ENCODE results near the gene FAM149B1. TPM values are rescaled to one million over a fixed set of nuclear protein-coding genes. Genes with fewer than 3 reads are reported as not detected.

The FAM149B1 gene
- total and polyA plus RNA-seq, 3 experiments from 2014 or later: 4.7 to 13.7 (median 13.1) TPM

DNA sequence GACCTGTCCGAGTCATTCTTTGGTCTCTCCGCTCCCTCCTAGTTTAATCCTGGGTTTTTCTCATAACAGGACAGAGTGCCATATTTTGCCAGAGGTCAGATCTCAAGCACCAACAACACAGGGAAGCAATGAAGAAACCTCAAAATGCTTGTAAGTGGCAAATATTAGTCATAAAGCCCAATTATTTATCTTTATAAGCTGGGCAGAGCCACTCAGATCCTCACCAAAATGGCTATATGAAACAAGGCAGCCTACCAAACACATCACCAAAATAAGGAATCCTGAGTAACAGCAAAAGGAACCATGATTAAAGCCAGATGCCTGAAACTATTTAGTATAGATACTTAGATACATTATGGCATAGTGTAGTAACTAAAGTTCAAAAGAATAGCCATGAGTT lies 4.8 kb upstream of the FAM149B1 start:
- Histone ChIP-seq H3K27ac (ENCODE audit: low read depth, low read length) (no peak overlapping the region), H3K27me3 (ENCODE audit: insufficient read depth, low read length, poor library complexity, severe bottlenecking) (no peaks in the 10 kb centered on the region), H3K4me1 (ENCODE audit: insufficient read depth, low read length) (peaks cover 31% of the 10 kb centered on the region), H3K36me3 (ENCODE audit: insufficient read depth, low read length) (peaks cover 9% of the 10 kb centered on the region), H3K4me3 (ENCODE audit: low read length) (no peak overlapping the region), H3K9me3 (ENCODE audit: low read length) (no peaks in the 10 kb centered on the region)
- Mint-ChIP-seq H3K9me3 (no peaks in the 10 kb centered on the region), H3K4me1 (peaks cover 62 to 75% (median 67%) of the 10 kb centered on the region in 3 donors), H3K36me3 (peaks cover 0 to 53% (median under 1%) of the 10 kb centered on the region in 3 donors), H3K4me3 (peak overlapping the region in 1 of 7 donors; percentile 63), H3K27ac (peak overlapping the region in 4 of 8 donors; percentile 21 to 69 (median 34)), H3K27me3 (peaks cover 0 to 3% of the 10 kb centered on the region in 2 donors)
- CTCF ChIA-PET: interaction anchor here (6.8 kb wide), 1 partner anchor 66 kb away, joined by 105 read pairs; the partner anchor contains the start of gene P4HA1
- DNase-seq: no peak
- POLR2A ChIA-PET: no interaction called here

DNA sequence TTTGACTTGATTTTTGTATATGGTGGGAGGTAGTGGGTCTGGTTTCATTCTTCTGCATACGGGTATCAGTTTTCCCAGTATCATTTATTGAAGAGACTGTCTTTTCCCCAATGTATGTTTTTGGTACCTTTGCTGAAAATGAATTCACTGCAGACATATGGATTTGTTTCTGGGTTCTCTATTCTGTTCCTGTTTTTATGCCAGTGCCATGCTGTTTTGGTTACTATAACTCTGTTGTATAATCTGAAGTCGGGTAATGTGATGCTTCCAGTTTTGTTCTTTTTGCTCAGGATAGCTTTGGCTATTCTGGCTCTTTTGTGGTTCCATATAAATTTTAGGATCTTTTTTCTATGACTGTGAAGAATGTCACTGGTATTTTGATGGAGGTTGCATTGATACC lies 947 bp upstream of the FAM149B1 start:
- peaks cover 0 to 3% of the 10 kb centered on the region in 2 donors for H3K27me3 Mint-ChIP-seq
- CTCF ChIA-PET: interaction anchor here (1.7 to 3.2 kb wide), 2 partner anchors 8 to 70 kb away, joined by 4 to 24 read pairs; partner anchors contain the start of gene P4HA1
- Histone ChIP-seq H3K27me3 (ENCODE audit: insufficient read depth, low read length, poor library complexity, severe bottlenecking) (no peaks in the 10 kb centered on the region), H3K27ac (ENCODE audit: low read depth, low read length) (peak overlapping the region; percentile 100), H3K36me3 (ENCODE audit: insufficient read depth, low read length) (peaks cover 9% of the 10 kb centered on the region), H3K9me3 (ENCODE audit: low read length) (no peaks in the 10 kb centered on the region), H3K4me1 (ENCODE audit: insufficient read depth, low read length) (peaks cover 36% of the 10 kb centered on the region), H3K4me3 (ENCODE audit: low read length) (peak overlapping the region; percentile 100)
- H3K9me3 Mint-ChIP-seq: no peaks in the 10 kb centered on the region
- DNase-seq: no peak
- peaks cover 0 to 32% (median 0%) of the 10 kb centered on the region in 3 donors for H3K36me3 Mint-ChIP-seq
- POLR2A ChIA-PET: no interaction called here
- peak overlapping the region; percentile 99 to 100 (median 100) for H3K27ac Mint-ChIP-seq
- H3K4me1 Mint-ChIP-seq: peaks cover 46 to 58% (median 55%) of the 10 kb centered on the region in 3 donors
- peak overlapping the region; percentile 99 to 100 (median 100) for H3K4me3 Mint-ChIP-seq

- H3K9me3 Mint-ChIP-seq: no peaks in the 10 kb centered on the region
- POLR2A ChIA-PET: interaction anchor here (1.3 kb wide), 1 partner anchor 80 kb away, joined by 5 read pairs; the partner anchor contains the start of gene DNAJC9
- Histone ChIP-seq H3K4me1 (ENCODE audit: insufficient read depth, low read length) (peaks cover 32% of the 10 kb centered on the region), H3K36me3 (ENCODE audit: insufficient read depth, low read length) (peaks cover 6% of the 10 kb centered on the region), H3K27me3 (ENCODE audit: insufficient read depth, low read length, poor library complexity, severe bottlenecking) (no peaks in the 10 kb centered on the region), H3K9me3 (ENCODE audit: low read length) (no peaks in the 10 kb centered on the region), H3K4me3 (ENCODE audit: low read length) (peak overlapping the region; percentile 100), H3K27ac (ENCODE audit: low read depth, low read length) (peak overlapping the region; percentile 100)
- DNase-seq: peak in 1 of 5 donors; percentile 49
- H3K27ac Mint-ChIP-seq: peak overlapping the region; percentile 99 to 100 (median 100)
- CTCF ChIA-PET: interaction anchor here (1.7 to 3.2 kb wide), 2 partner anchors 9 to 71 kb away, joined by 4 to 24 read pairs; partner anchors contain the start of gene P4HA1
- peak overlapping the region; percentile 99 to 100 (median 100) for H3K4me3 Mint-ChIP-seq
- peaks cover 42 to 53% (median 50%) of the 10 kb centered on the region in 3 donors for H3K4me1 Mint-ChIP-seq
- H3K36me3 Mint-ChIP-seq: peaks cover 0 to 28% (median 0%) of the 10 kb centered on the region in 3 donors
- peaks cover 0 to 3% of the 10 kb centered on the region in 2 donors for H3K27me3 Mint-ChIP-seq
Observed at GRCh38 chr10:73167458-73167782, 499 bp upstream of the FAM149B1 start.

GRCh38 chr10:73168465-73168803 lies 515 bp downstream of the FAM149B1 start:
- Histone ChIP-seq H3K9me3 (ENCODE audit: low read length) (no peaks in the 10 kb centered on the region), H3K4me1 (ENCODE audit: insufficient read depth, low read length) (peaks cover 23% of the 10 kb centered on the region), H3K36me3 (ENCODE audit: insufficient read depth, low read length) (no peaks in the 10 kb centered on the region), H3K27ac (ENCODE audit: low read depth, low read length) (peak overlapping the region; percentile 100), H3K27me3 (ENCODE audit: insufficient read depth, low read length, poor library complexity, severe bottlenecking) (no peaks in the 10 kb centered on the region), H3K4me3 (ENCODE audit: low read length) (peak overlapping the region; percentile 100)
- Mint-ChIP-seq H3K27ac (peak overlapping the region; percentile 90 to 100 (median 94)), H3K9me3 (no peaks in the 10 kb centered on the region), H3K36me3 (peaks cover 0 to 19% (median 0%) of the 10 kb centered on the region in 3 donors), H3K4me1 (peaks cover 35 to 43% (median 41%) of the 10 kb centered on the region in 3 donors), H3K27me3 (peaks cover 0 to 3% of the 10 kb centered on the region in 2 donors), H3K4me3 (peak overlapping the region; percentile 99 to 100 (median 100))
- POLR2A ChIA-PET: interaction anchor here (0.8 to 1.3 kb wide), 2 partner anchors 71 to 79 kb away, joined by 4 to 5 read pairs; partner anchors contain the start of gene DNAJC9
- no peak for DNase-seq
- CTCF ChIA-PET: interaction anchor here (2.6 to 3.2 kb wide), 2 partner anchors 10 to 72 kb away, joined by 17 to 24 read pairs; partner anchors contain the start of gene P4HA1

GRCh38 chr10:73169320-73169719 lies 1.4 kb downstream of the FAM149B1 start:
- Histone ChIP-seq H3K27ac (ENCODE audit: low read depth, low read length) (no peak overlapping the region), H3K27me3 (ENCODE audit: insufficient read depth, low read length, poor library complexity, severe bottlenecking) (no peaks in the 10 kb centered on the region), H3K36me3 (ENCODE audit: insufficient read depth, low read length) (no peaks in the 10 kb centered on the region), H3K9me3 (ENCODE audit: low read length) (no peaks in the 10 kb centered on the region), H3K4me1 (ENCODE audit: insufficient read depth, low read length) (peaks cover 23% of the 10 kb centered on the region), H3K4me3 (ENCODE audit: low read length) (no peak overlapping the region)
- DNase-seq: no peak
- H3K27me3 Mint-ChIP-seq: peaks cover 0 to 3% of the 10 kb centered on the region in 2 donors
- peaks cover 0 to 15% (median 0%) of the 10 kb centered on the region in 3 donors for H3K36me3 Mint-ChIP-seq
- CTCF ChIA-PET: interaction anchor here (2.6 to 3.2 kb wide), 2 partner anchors 11 to 73 kb away, joined by 17 to 24 read pairs; partner anchors contain the start of gene P4HA1
- H3K27ac Mint-ChIP-seq: peak overlapping the region in 3 of 8 donors; percentile 72 to 99 (median 73)
- H3K4me1 Mint-ChIP-seq: peaks cover 32 to 38% (median 34%) of the 10 kb centered on the region in 3 donors
- H3K4me3 Mint-ChIP-seq: peak overlapping the region in 4 of 7 donors; percentile 61 to 79 (median 65)
- POLR2A ChIA-PET: interaction anchor here (0.6 kb wide), 1 partner anchor 608 kb away, joined by 3 read pairs; no protein-coding TSS in a partner anchor
- no peaks in the 10 kb centered on the region for H3K9me3 Mint-ChIP-seq

- Histone ChIP-seq H3K27ac (ENCODE audit: low read depth, low read length) (no peak overlapping the region), H3K27me3 (ENCODE audit: insufficient read depth, low read length, poor library complexity, severe bottlenecking) (no peaks in the 10 kb centered on the region), H3K4me1 (ENCODE audit: insufficient read depth, low read length) (peaks cover 5% of the 10 kb centered on the region), H3K36me3 (ENCODE audit: insufficient read depth, low read length) (no peaks in the 10 kb centered on the region), H3K4me3 (ENCODE audit: low read length) (no peak overlapping the region), H3K9me3 (ENCODE audit: low read length) (no peaks in the 10 kb centered on the region)
- Mint-ChIP-seq H3K36me3 (peaks cover 0 to 23% (median 6%) of the 10 kb centered on the region in 3 donors), H3K27me3 (peaks cover 0 to under 1% of the 10 kb centered on the region in 2 donors), H3K4me3 (peak overlapping the region in 1 of 7 donors; percentile 53), H3K9me3 (no peaks in the 10 kb centered on the region), H3K4me1 (peaks cover 5 to 7% (median 6%) of the 10 kb centered on the region in 3 donors), H3K27ac (no peak overlapping the region)
- DNase-seq: no peak
- ChIA-PET POLR2A (no interaction called here), CTCF (no interaction called here)
Observed at GRCh38 chr10:73172867-73173266, 4.9 kb downstream of the FAM149B1 start.

DNA sequence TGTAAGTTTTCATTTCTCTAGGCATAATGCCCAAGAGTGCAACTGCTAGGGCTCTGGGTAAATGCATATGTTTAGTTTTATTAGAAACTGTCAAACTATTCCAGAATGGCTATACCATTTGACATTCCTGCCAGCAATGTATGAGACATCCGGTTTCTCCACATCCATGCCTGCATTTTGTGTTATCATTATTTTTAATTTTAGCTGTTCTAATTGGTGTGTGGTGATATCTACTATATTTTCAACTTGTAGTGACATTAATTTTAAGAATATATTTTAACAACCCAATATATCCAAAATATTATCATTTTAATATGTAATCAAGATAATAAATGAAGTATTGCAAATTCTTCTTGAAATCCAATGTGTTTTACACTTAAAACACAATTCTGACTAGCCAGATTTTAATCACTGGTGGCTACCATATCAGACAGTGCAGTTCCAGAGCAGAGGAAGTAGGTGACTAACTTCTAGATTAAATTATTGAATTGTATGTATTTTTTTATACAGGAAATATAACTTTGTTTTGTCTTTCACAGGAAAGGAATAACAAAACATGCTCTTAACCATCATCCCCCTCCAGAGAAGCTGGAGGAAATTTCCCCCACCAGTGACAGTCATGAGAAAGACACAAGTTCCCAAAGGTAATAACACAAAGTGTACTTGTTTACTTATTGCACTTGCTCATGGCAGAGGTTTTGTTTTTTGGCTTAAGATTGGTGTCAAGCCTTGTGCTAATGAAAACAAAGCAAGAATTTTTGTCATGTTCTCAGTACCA lies 6.4 kb downstream of the FAM149B1 start:
- DNase-seq: no peak
- Histone ChIP-seq H3K4me3 (ENCODE audit: low read length) (no peak overlapping the region), H3K36me3 (ENCODE audit: insufficient read depth, low read length) (no peaks in the 10 kb centered on the region), H3K9me3 (ENCODE audit: low read length) (no peaks in the 10 kb centered on the region), H3K27ac (ENCODE audit: low read depth, low read length) (no peak overlapping the region), H3K27me3 (ENCODE audit: insufficient read depth, low read length, poor library complexity, severe bottlenecking) (no peaks in the 10 kb centered on the region), H3K4me1 (ENCODE audit: insufficient read depth, low read length) (no peaks in the 10 kb centered on the region)
- no peaks in the 10 kb centered on the region for H3K9me3 Mint-ChIP-seq
- ChIA-PET POLR2A (interaction anchor here (0.7 kb wide), 1 partner anchor 78 kb away, joined by 5 read pairs; the partner anchor contains the start of gene P4HA1), CTCF (interaction anchor here (1.0 kb wide), 1 partner anchor 77 kb away, joined by 3 read pairs; the partner anchor contains the start of gene P4HA1)
- no peak overlapping the region for H3K4me3 Mint-ChIP-seq
- H3K27ac Mint-ChIP-seq: no peak overlapping the region
- H3K4me1 Mint-ChIP-seq: no peaks in the 10 kb centered on the region
- no peaks in the 10 kb centered on the region for H3K27me3 Mint-ChIP-seq
- H3K36me3 Mint-ChIP-seq: peaks cover 0 to 31% (median 6%) of the 10 kb centered on the region in 3 donors
